ENCODE data around the gene ATG9B. TPM values are rescaled to one million over a fixed set of nuclear protein-coding genes. Genes with fewer than 3 reads are reported as not detected.

The ATG9B gene
- total and polyA plus RNA-seq, 2 of the 13 experiments (the other 11 are each of a cell fraction or from before 2014, with no cell fraction given), result 0.24 TPM; not detected in 1

DNA sequence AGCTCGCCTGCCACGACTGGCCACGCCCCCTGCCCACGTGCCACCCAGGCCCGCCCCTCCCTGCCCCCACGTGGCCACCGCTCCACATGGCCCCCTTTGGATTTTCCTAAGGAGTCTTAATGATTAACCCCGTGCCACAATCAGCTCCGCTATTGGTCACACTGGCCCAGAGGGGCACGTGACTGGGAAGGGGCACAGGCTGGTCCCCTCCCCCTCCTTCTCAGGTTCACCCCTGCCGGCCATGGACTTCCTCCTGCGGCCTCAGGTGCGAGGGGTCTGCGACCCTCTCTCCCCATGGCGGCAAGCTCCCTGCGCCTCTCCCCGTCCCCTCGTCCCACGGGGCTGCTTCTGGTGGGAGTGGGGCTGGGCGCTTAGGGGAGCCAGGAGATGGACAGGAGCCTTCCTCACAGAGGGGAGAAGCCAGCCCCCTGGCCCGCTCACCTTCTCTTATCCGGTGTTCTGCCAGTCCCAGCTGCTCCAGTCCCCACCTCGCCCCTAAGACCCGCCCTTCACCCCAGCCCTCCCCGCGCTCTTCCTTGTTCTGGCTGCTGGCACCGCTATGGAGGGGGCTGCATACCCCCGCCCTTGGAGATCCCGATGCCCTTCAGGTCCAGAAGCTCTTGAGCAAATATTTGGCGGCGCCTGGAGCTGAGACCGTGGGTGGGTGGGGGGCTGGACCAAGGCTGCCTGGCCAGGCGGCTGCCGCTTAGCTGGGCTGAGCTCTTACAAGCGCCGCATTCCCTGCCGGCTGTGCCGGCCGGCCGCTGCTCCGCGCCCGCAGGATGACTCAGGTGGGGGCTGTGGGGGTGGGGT is 38.3 kb upstream of the ATG9B start (continued):
- TF ChIP-seq, protein P1, sequence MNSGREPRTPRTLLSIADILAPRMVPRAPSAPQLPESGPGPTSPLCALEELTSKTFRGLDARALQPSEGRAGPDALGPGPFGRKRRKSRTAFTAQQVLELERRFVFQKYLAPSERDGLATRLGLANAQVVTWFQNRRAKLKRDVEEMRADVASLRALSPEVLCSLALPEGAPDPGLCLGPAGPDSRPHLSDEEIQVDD (CRISPR knock-in tag; IDR thresholded peaks at IDR 0.05; ENCODE audit: borderline replicate concordance), result no peak
- TF ChIP-seq ZNF230 (CRISPR knock-in tag; IDR thresholded peaks at IDR 0.05) (peak; percentile 73), SP5 (CRISPR knock-in tag; IDR thresholded peaks at IDR 0.05; ENCODE audit: borderline replicate concordance, low read depth) (no peak), ZFP62 (CRISPR knock-in tag; IDR thresholded peaks at IDR 0.05) (no peak), ARID2 (CRISPR knock-in tag; IDR thresholded peaks at IDR 0.05; ENCODE audit: borderline replicate concordance) (no peak), ZNF761 (CRISPR knock-in tag; conservative IDR thresholded peaks at IDR 0.05) (no peak; the same call in 1 of the 2 replicates), GATAD1 (CRISPR knock-in tag; IDR thresholded peaks at IDR 0.05) (0 out of 2 replicates have a peak, but pooled peaks have one; percentile 54), CHCHD3 (CRISPR knock-in tag; IDR thresholded peaks at IDR 0.05) (0 out of 2 replicates have a peak, but pooled peaks have one; percentile 77), U2AF2 (IDR thresholded peaks at IDR 0.05; ENCODE audit: low read depth, low read length) (no peak), TAF1 (CRISPR knock-in tag; IDR thresholded peaks at IDR 0.05) (peak; percentile 86), ZNF274 (CRISPR knock-in tag; IDR thresholded peaks at IDR 0.05) (no peak), ZNF589 (CRISPR knock-in tag; conservative IDR thresholded peaks at IDR 0.05) (no peak), ZNF563 (CRISPR knock-in tag; IDR thresholded peaks at IDR 0.05) (peak; percentile 48; the same call in 1 of the 2 replicates), ZSCAN30 (CRISPR knock-in tag; IDR thresholded peaks at IDR 0.05) (no peak), RXRA (CRISPR knock-in tag; IDR thresholded peaks at IDR 0.05) (no peak)
- TF ChIP-seq, protein P2, sequence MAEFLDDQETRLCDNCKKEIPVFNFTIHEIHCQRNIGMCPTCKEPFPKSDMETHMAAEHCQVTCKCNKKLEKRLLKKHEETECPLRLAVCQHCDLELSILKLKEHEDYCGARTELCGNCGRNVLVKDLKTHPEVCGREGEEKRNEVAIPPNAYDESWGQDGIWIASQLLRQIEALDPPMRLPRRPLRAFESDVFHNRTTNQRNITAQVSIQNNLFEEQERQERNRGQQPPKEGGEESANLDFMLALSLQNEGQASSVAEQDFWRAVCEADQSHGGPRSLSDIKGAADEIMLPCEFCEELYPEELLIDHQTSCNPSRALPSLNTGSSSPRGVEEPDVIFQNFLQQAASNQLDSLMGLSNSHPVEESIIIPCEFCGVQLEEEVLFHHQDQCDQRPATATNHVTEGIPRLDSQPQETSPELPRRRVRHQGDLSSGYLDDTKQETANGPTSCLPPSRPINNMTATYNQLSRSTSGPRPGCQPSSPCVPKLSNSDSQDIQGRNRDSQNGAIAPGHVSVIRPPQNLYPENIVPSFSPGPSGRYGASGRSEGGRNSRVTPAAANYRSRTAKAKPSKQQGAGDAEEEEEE (CRISPR knock-in tag; IDR thresholded peaks at IDR 0.05; ENCODE audit: borderline replicate concordance), result no peak; the same call in 1 of the 2 replicates
- TF ChIP-seq, protein P3, sequence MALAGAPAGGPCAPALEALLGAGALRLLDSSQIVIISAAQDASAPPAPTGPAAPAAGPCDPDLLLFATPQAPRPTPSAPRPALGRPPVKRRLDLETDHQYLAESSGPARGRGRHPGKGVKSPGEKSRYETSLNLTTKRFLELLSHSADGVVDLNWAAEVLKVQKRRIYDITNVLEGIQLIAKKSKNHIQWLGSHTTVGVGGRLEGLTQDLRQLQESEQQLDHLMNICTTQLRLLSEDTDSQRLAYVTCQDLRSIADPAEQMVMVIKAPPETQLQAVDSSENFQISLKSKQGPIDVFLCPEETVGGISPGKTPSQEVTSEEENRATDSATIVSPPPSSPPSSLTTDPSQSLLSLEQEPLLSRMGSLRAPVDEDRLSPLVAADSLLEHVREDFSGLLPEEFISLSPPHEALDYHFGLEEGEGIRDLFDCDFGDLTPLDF (CRISPR knock-in tag; IDR thresholded peaks at IDR 0.05), result no peak
- TF ChIP-seq, protein P4, sequence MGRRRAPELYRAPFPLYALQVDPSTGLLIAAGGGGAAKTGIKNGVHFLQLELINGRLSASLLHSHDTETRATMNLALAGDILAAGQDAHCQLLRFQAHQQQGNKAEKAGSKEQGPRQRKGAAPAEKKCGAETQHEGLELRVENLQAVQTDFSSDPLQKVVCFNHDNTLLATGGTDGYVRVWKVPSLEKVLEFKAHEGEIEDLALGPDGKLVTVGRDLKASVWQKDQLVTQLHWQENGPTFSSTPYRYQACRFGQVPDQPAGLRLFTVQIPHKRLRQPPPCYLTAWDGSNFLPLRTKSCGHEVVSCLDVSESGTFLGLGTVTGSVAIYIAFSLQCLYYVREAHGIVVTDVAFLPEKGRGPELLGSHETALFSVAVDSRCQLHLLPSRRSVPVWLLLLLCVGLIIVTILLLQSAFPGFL (CRISPR knock-in tag; IDR thresholded peaks at IDR 0.05), result no peak
- TF ChIP-seq, protein P5, sequence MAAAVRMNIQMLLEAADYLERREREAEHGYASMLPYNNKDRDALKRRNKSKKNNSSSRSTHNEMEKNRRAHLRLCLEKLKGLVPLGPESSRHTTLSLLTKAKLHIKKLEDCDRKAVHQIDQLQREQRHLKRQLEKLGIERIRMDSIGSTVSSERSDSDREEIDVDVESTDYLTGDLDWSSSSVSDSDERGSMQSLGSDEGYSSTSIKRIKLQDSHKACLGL (CRISPR knock-in tag; IDR thresholded peaks at IDR 0.05), result no peak; the same call in 1 of the 2 replicates
- TF ChIP-seq, protein P6, sequence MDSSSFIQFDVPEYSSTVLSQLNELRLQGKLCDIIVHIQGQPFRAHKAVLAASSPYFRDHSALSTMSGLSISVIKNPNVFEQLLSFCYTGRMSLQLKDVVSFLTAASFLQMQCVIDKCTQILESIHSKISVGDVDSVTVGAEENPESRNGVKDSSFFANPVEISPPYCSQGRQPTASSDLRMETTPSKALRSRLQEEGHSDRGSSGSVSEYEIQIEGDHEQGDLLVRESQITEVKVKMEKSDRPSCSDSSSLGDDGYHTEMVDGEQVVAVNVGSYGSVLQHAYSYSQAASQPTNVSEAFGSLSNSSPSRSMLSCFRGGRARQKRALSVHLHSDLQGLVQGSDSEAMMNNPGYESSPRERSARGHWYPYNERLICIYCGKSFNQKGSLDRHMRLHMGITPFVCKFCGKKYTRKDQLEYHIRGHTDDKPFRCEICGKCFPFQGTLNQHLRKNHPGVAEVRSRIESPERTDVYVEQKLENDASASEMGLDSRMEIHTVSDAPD (CRISPR knock-in tag; IDR thresholded peaks at IDR 0.05), result no peak
- TF ChIP-seq, protein P7, sequence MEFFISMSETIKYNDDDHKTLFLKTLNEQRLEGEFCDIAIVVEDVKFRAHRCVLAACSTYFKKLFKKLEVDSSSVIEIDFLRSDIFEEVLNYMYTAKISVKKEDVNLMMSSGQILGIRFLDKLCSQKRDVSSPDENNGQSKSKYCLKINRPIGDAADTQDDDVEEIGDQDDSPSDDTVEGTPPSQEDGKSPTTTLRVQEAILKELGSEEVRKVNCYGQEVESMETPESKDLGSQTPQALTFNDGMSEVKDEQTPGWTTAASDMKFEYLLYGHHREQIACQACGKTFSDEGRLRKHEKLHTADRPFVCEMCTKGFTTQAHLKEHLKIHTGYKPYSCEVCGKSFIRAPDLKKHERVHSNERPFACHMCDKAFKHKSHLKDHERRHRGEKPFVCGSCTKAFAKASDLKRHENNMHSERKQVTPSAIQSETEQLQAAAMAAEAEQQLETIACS (CRISPR knock-in tag; IDR thresholded peaks at IDR 0.05), result no peak; the same call in 1 of the 2 replicates
